ENCODE measurements around the gene TMEM80. TPM values are rescaled to one million over a fixed set of nuclear protein-coding genes. Genes with fewer than 3 reads are reported as not detected.

Gene TMEM80
- total RNA-seq, 1 donor from 2014 or later: 22.9 TPM

DNA sequence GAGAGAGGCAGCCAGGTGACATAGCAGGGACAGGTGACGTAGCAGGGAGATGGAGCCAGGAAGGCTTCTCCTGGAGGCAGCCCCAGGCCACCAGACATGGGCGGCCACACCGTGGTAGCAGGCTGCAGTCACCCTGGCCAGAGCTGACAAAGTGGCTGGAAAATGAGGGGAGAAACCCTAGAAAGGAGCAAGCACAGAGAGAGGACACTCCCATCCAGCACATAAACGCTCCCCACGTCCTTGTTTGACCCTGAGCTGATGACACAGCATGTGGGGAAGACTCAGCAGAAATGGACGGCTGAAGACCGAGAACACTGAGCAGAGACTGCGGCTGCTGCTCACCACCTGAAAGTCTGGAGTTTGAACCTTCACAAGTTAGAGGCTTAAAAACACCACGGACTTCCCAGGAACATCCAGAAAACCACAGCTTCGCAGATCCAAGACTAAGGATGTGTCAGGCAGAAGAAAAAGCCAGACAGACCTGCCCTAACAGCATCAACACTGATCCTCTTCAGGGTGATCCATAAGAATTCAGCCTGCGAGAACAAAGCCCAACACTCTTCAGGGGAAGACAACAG, 29.8 kb upstream of the TMEM80 start:
- peaks cover 23% of the 10 kb centered on the region for H3K36me3 Mint-ChIP-seq (ENCODE audit: low read depth, unreplicated experiment)
- H3K27me3 Mint-ChIP-seq (ENCODE audit: unreplicated experiment): peaks cover 6% of the 10 kb centered on the region
- no peaks in the 10 kb centered on the region for H3K9me3 Mint-ChIP-seq (ENCODE audit: unreplicated experiment)
- DNase-seq (ENCODE audit: low spot score): no peak
- H3K4me1 Mint-ChIP-seq (ENCODE audit: unreplicated experiment): no peaks in the 10 kb centered on the region
- no peak overlapping the region for H3K4me3 Mint-ChIP-seq (ENCODE audit: unreplicated experiment)
- no peak overlapping the region for H3K27ac Mint-ChIP-seq (ENCODE audit: unreplicated experiment)
- TF ChIP-seq, protein P1, sequence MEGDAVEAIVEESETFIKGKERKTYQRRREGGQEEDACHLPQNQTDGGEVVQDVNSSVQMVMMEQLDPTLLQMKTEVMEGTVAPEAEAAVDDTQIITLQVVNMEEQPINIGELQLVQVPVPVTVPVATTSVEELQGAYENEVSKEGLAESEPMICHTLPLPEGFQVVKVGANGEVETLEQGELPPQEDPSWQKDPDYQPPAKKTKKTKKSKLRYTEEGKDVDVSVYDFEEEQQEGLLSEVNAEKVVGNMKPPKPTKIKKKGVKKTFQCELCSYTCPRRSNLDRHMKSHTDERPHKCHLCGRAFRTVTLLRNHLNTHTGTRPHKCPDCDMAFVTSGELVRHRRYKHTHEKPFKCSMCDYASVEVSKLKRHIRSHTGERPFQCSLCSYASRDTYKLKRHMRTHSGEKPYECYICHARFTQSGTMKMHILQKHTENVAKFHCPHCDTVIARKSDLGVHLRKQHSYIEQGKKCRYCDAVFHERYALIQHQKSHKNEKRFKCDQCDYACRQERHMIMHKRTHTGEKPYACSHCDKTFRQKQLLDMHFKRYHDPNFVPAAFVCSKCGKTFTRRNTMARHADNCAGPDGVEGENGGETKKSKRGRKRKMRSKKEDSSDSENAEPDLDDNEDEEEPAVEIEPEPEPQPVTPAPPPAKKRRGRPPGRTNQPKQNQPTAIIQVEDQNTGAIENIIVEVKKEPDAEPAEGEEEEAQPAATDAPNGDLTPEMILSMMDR (IDR thresholded peaks at IDR 0.05; ENCODE audit: unreplicated experiment): no peak

DNA sequence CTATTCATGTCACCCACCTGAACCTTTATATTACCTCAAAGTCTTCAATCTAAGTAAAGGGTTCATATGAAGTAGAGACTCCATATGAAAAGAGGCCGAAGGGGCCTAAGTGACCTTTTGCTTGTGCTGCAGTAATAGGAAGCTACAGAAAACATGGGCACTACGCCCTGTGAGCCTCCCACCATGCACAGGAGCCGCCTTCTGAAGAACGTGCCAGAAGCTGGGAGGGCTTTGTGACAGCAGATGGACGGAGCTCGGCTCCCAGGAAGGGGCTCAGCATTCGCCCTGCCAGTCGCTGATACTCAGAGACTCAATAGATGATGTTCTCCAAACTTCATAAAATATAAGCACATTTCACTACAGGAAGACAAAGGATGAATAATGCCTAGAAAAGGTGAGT, 21.8 kb upstream of the TMEM80 start:
- TF ChIP-seq, protein P1 (IDR thresholded peaks at IDR 0.05; ENCODE audit: unreplicated experiment): no peak
- no peak overlapping the region for H3K27ac Mint-ChIP-seq (ENCODE audit: unreplicated experiment)

DNA sequence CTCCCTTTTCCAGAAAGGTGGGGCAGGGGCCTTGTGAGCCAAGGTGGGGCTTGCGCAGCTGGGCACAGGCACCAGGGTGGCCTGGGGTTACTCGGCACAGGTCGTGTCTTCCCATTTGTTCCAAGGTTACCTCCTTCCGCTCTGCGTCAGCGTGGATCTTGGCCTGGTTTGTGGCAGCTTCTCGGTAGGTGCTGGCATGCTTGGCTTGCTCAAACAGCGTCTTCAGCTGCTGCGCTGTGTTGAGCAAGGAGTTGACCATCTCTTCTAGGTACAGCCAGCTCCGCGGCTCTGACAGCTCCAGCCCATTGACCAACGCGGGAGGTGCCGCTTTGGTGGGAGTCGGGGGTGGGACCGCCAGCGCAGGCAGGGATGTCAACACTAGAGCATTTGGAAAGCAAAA, 21.2 kb upstream of the TMEM80 start:
- Mint-ChIP-seq H3K27me3 (ENCODE audit: unreplicated experiment) (peaks cover 3% of the 10 kb centered on the region), H3K36me3 (ENCODE audit: low read depth, unreplicated experiment) (peaks cover 25% of the 10 kb centered on the region), H3K27ac (ENCODE audit: unreplicated experiment) (no peak overlapping the region), H3K9me3 (ENCODE audit: unreplicated experiment) (no peaks in the 10 kb centered on the region), H3K4me1 (ENCODE audit: unreplicated experiment) (no peaks in the 10 kb centered on the region), H3K4me3 (ENCODE audit: unreplicated experiment) (no peak overlapping the region)
- TF ChIP-seq, protein P1 (IDR thresholded peaks at IDR 0.05; ENCODE audit: unreplicated experiment): no peak
- DNase-seq (ENCODE audit: low spot score): no peak

More for the DNA sequence above, 21.8 kb upstream of the TMEM80 start:
- DNase-seq (ENCODE audit: low spot score): no peak
- H3K27me3 Mint-ChIP-seq (ENCODE audit: unreplicated experiment): peaks cover 3% of the 10 kb centered on the region
- no peaks in the 10 kb centered on the region for H3K4me1 Mint-ChIP-seq (ENCODE audit: unreplicated experiment)
- H3K9me3 Mint-ChIP-seq (ENCODE audit: unreplicated experiment): no peaks in the 10 kb centered on the region
- H3K36me3 Mint-ChIP-seq (ENCODE audit: low read depth, unreplicated experiment): peaks cover 25% of the 10 kb centered on the region
- H3K4me3 Mint-ChIP-seq (ENCODE audit: unreplicated experiment): peak overlapping the region; percentile 8

DNA sequence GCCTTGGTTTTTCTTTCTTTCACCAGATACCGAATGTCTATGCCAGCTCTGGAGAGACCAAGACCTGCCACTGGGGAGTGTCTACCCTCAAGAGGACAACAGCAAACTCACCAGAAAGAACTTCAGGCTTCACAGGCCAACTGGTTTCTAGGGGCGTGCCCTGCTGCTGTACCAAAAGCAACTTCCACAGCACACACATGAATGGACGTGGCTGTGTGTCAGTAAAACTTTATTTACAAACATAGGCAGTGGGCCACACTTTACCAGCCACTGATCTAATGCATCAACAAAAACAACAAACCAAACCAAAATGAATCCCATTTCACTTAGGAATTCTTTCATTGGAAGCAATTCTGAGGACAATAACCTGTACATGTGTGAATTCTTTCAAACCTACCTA, 17.3 kb upstream of the TMEM80 start:
- no peak for DNase-seq (ENCODE audit: low spot score)
- Mint-ChIP-seq H3K4me3 (ENCODE audit: unreplicated experiment) (peak overlapping the region; percentile 68), H3K4me1 (ENCODE audit: unreplicated experiment) (peaks cover 7% of the 10 kb centered on the region)

More for the DNA sequence above, 17.3 kb upstream of the TMEM80 start:
- Mint-ChIP-seq H3K36me3 (ENCODE audit: low read depth, unreplicated experiment) (peaks cover 44% of the 10 kb centered on the region), H3K9me3 (ENCODE audit: unreplicated experiment) (no peaks in the 10 kb centered on the region), H3K27me3 (ENCODE audit: unreplicated experiment) (peaks cover 3% of the 10 kb centered on the region), H3K27ac (ENCODE audit: unreplicated experiment) (no peak overlapping the region)
- TF ChIP-seq, protein P1 (IDR thresholded peaks at IDR 0.05; ENCODE audit: unreplicated experiment): no peak

All from endothelial cell (in vitro differentiated cells).